GM23338 (cell line): ENCODE results near the gene SLC4A4. TPM values are rescaled to one million over a fixed set of nuclear protein-coding genes. Genes with fewer than 3 reads are reported as not detected.

Source experiments
- ATAC-seq: fragments of 200-7000 bp; cut with Tn5 transposase; 3 replicates; pipeline ENCODE4 v1.9.1; 2020
- DNase-seq: peaks from one replicate; pipeline ENCODE4 v3.0.0-alpha.2; 2015; ENCODE audit warnings: low spot score
- H2AFZ ChIP-seq: fragments of 200-600 bp; sonication (generic); 2 replicates; pipeline ENCODE4 v1.8.0; 2016; ENCODE audit warnings: antibody characterized with exemption, mild to moderate bottlenecking, moderate library complexity
- H3F3A ChIP-seq: fragments of 200-600 bp; sonication (generic); replicated peaks from 2 replicates; pipeline ENCODE4 v1.8.0; 2017; ENCODE audit warnings: antibody characterized with exemption, mixed run types, low read depth
- H3K27ac ChIP-seq: fragments of 200-600 bp; sonication (generic); 2 replicates; pipeline ENCODE4 v1.6.1; 2016; ENCODE audit warnings: low read depth
- H3K27me3 ChIP-seq: fragments of 200-600 bp; sonication (generic); 2 replicates; pipeline ENCODE4 v1.8.0; 2016; ENCODE audit warnings: mild to moderate bottlenecking, mixed run types, moderate library complexity; ENCODE audit not compliant: insufficient read depth
- H3K36me3 ChIP-seq: fragments of 200-600 bp; sonication (generic); 2 replicates; pipeline ENCODE4 v1.8.0; 2016; ENCODE audit warnings: mild to moderate bottlenecking; ENCODE audit not compliant: insufficient read depth
- H3K4me1 ChIP-seq: fragments of 200-600 bp; sonication (generic); 2 replicates; pipeline ENCODE4 v1.8.0; 2016; ENCODE audit warnings: mild to moderate bottlenecking, moderate library complexity; ENCODE audit not compliant: insufficient read depth
- H3K4me2 ChIP-seq: fragments of 200-600 bp; sonication (generic); 2 replicates; pipeline ENCODE4 v1.7.1; 2017; ENCODE audit warnings: mixed run types
- H3K4me3 ChIP-seq: fragments of 200-600 bp; sonication (generic); 2 replicates; pipeline ENCODE4 v1.6.1; 2016; ENCODE audit warnings: mixed run types
- H3K79me2 ChIP-seq: fragments of 200-600 bp; sonication (generic); replicated peaks from 2 replicates; pipeline ENCODE4 v1.8.0; 2017; ENCODE audit warnings: mild to moderate bottlenecking; ENCODE audit not compliant: insufficient read depth
- H3K9me2 ChIP-seq: fragments of 200-600 bp; sonication (generic); 2 replicates; pipeline ENCODE4 v1.8.0; 2017; ENCODE audit not compliant: insufficient read depth
- H4K20me1 ChIP-seq: fragments of 200-600 bp; sonication (generic); replicated peaks from 2 replicates; pipeline ENCODE4 v1.8.0; 2017; ENCODE audit warnings: mild to moderate bottlenecking; ENCODE audit not compliant: insufficient read depth
- H3K27ac Mint-ChIP-seq: 2 replicates; pipeline ENCODE4 v1.8.0; 2020; ENCODE audit warnings: inconsistent platforms, mild to moderate bottlenecking, moderate library complexity, mixed read lengths
- H3K27me3 Mint-ChIP-seq: 3 replicates; pipeline ENCODE4 v1.8.0; 2022; ENCODE audit warnings: low read depth, mild to moderate bottlenecking, moderate library complexity, mixed read lengths, inconsistent platforms; ENCODE audit not compliant: insufficient read depth, poor library complexity
- H3K36me3 Mint-ChIP-seq: 3 replicates; pipeline ENCODE4 v1.8.0; 2021; ENCODE audit warnings: low read depth, mild to moderate bottlenecking, inconsistent platforms, moderate library complexity, mixed read lengths
- H3K4me1 Mint-ChIP-seq: 3 replicates; pipeline ENCODE4 v1.8.0; 2020; ENCODE audit warnings: mild to moderate bottlenecking, inconsistent platforms, mixed read lengths
- H3K4me3 Mint-ChIP-seq: 3 replicates; pipeline ENCODE4 v1.8.0; 2021; ENCODE audit warnings: moderate library complexity, mild to moderate bottlenecking, inconsistent platforms, mixed read lengths
- H3K9me3 Mint-ChIP-seq: 3 replicates; pipeline ENCODE4 v1.8.0; 2020; ENCODE audit warnings: moderate library complexity, mild to moderate bottlenecking, inconsistent platforms, mixed read lengths
- CREB1 ChIP-seq: fragments of 250-450 bp; sonication (Bioruptor Pico); IDR thresholded peaks from 2 replicates; pipeline ENCODE4 v1.5.0; 2020; ENCODE audit warnings: low read depth, mild to moderate bottlenecking, moderate library complexity
- EZH2phosphoT487 ChIP-seq: fragments of 200-600 bp; sonication (generic); IDR thresholded peaks from one replicate; pipeline ENCODE4 v1.8.1; 2018; ENCODE audit warnings: antibody characterized with exemption; ENCODE audit not compliant: unreplicated experiment
- JUNB ChIP-seq: IDR thresholded peaks from one replicate; pipeline ENCODE4 v1.6.1; 2016; ENCODE audit warnings: antibody characterized with exemption; ENCODE audit not compliant: unreplicated experiment
- NANOG ChIP-seq: IDR thresholded peaks from 2 replicates; pipeline ENCODE4 v1.6.1; 2016; ENCODE audit warnings: antibody characterized with exemption, borderline replicate concordance
- POLR2AphosphoS5 ChIP-seq: IDR thresholded peaks from 2 replicates; pipeline ENCODE4 v1.6.1; 2016; ENCODE audit warnings: antibody characterized with exemption, low read depth
- STAT1 ChIP-seq: IDR thresholded peaks from one replicate; pipeline ENCODE4 v1.6.1; 2016; ENCODE audit warnings: antibody characterized with exemption; ENCODE audit not compliant: unreplicated experiment
- ZNF114 ChIP-seq: fragments of 250-450 bp; sonication (Bioruptor Pico); IDR thresholded peaks from 2 replicates; pipeline ENCODE4 v1.5.0; 2020; ENCODE audit warnings: mild to moderate bottlenecking, moderate library complexity
- ZNF331 ChIP-seq: fragments of 250-450 bp; sonication (Bioruptor Pico); IDR thresholded peaks from 2 replicates; pipeline ENCODE4 v1.5.0; 2020; ENCODE audit warnings: low read depth, mild to moderate bottlenecking, moderate library complexity
- polyA plus RNA-seq: library from polyadenylated mRNA; unstranded; fragments of >200 nt; fragmentation: Nextera tagmentation; extraction: Ambion mirVana; gene quantifications from 2 replicates; pipeline ENCODE4 v1.2.1, GENCODE V29; 2016
- total RNA-seq: library from RNA; depleted of rRNA; stranded (reverse); fragments of >200 nt; shearing (Covaris generic); gene quantifications from 2 replicates; pipeline ENCODE4 v1.2.3, GENCODE V29; 2014
- TF ChIP-seq, protein P1 (sequence below), 2 experiments: fragments of 200-600 bp in 1 of 2; sonication (generic) in 1 of 2; conservative IDR thresholded peaks; 2 replicates each; pipeline versions ENCODE4 v1.5.1 to v1.6.1; 2016 to 2017; ENCODE audit warnings: antibody characterized with exemption in 2 of 2, low read depth in 2 of 2, mild to moderate bottlenecking in 2 of 2, moderate library complexity in 1 of 2
- TF ChIP-seq, protein P2 (sequence below): IDR thresholded peaks from 2 replicates; pipeline ENCODE4 v1.6.1; 2016; ENCODE audit warnings: antibody characterized with exemption
- TF ChIP-seq, protein P3 (sequence below): fragments of 250-450 bp; sonication (Bioruptor Pico); IDR thresholded peaks from 2 replicates; pipeline ENCODE4 v1.5.0; 2020; ENCODE audit warnings: mild to moderate bottlenecking, moderate library complexity
- TF ChIP-seq, protein P4 (sequence below): IDR thresholded peaks from one replicate; pipeline ENCODE4 v1.6.1; 2018; ENCODE audit warnings: antibody characterized with exemption; ENCODE audit not compliant: unreplicated experiment

SLC4A4 gene
- total and polyA plus RNA-seq, 2 experiments from 2014 or later: 1.0 to 1.5 TPM

DNA sequence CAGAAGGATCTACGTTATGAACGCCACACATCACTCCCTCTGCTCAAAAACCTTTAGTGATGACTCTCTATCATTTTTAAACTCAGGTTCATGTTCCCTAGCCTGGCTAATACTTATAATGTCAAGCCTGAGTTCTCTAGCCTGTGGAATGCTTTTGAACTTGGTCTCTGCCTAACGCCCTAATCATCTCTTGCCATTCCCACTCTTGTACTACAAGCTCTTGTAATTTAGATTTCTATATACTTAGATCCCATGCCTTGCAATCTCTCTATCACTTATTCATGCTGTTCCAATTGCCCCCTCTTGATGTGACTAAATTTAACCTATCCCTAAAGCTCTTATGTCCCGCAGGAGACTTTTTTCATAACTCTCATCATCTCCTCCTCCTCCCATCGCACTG is 40.3 kb downstream of the SLC4A4 start:
- no peak overlapping the region for H3K4me3 ChIP-seq
- no peaks in the 10 kb centered on the region; the same call in 1 of the 2 replicates for H4K20me1 ChIP-seq
- no peak overlapping the region for H3K4me2 ChIP-seq
- H3K27me3 ChIP-seq: no peaks in the 10 kb centered on the region
- H3F3A ChIP-seq: no peaks in the 10 kb centered on the region
- Mint-ChIP-seq H3K4me3 (no peak overlapping the region), H3K27me3 (no peaks in the 10 kb centered on the region), H3K27ac (no peak overlapping the region), H3K4me1 (no peaks in the 10 kb centered on the region), H3K9me3 (no peaks in the 10 kb centered on the region), H3K36me3 (no peaks in the 10 kb centered on the region)
- no peaks in the 10 kb centered on the region for H3K79me2 ChIP-seq
- no peak overlapping the region for H2AFZ ChIP-seq
- no peak for TF ChIP-seq EZH2phosphoT487
- TF ChIP-seq STAT1: no peak
- no peak for TF ChIP-seq ZNF331 (CRISPR knock-in tag)
- TF ChIP-seq, protein P1, sequence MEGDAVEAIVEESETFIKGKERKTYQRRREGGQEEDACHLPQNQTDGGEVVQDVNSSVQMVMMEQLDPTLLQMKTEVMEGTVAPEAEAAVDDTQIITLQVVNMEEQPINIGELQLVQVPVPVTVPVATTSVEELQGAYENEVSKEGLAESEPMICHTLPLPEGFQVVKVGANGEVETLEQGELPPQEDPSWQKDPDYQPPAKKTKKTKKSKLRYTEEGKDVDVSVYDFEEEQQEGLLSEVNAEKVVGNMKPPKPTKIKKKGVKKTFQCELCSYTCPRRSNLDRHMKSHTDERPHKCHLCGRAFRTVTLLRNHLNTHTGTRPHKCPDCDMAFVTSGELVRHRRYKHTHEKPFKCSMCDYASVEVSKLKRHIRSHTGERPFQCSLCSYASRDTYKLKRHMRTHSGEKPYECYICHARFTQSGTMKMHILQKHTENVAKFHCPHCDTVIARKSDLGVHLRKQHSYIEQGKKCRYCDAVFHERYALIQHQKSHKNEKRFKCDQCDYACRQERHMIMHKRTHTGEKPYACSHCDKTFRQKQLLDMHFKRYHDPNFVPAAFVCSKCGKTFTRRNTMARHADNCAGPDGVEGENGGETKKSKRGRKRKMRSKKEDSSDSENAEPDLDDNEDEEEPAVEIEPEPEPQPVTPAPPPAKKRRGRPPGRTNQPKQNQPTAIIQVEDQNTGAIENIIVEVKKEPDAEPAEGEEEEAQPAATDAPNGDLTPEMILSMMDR (conservative IDR thresholded peaks at IDR 0.05; ENCODE audit: low read depth in 2 of 2): no peak
- no peak for TF ChIP-seq CREB1 (CRISPR knock-in tag)
- TF ChIP-seq NANOG: no peak
- TF ChIP-seq, protein P2, sequence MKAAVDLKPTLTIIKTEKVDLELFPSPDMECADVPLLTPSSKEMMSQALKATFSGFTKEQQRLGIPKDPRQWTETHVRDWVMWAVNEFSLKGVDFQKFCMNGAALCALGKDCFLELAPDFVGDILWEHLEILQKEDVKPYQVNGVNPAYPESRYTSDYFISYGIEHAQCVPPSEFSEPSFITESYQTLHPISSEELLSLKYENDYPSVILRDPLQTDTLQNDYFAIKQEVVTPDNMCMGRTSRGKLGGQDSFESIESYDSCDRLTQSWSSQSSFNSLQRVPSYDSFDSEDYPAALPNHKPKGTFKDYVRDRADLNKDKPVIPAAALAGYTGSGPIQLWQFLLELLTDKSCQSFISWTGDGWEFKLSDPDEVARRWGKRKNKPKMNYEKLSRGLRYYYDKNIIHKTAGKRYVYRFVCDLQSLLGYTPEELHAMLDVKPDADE: no peak
- TF ChIP-seq, protein P3, sequence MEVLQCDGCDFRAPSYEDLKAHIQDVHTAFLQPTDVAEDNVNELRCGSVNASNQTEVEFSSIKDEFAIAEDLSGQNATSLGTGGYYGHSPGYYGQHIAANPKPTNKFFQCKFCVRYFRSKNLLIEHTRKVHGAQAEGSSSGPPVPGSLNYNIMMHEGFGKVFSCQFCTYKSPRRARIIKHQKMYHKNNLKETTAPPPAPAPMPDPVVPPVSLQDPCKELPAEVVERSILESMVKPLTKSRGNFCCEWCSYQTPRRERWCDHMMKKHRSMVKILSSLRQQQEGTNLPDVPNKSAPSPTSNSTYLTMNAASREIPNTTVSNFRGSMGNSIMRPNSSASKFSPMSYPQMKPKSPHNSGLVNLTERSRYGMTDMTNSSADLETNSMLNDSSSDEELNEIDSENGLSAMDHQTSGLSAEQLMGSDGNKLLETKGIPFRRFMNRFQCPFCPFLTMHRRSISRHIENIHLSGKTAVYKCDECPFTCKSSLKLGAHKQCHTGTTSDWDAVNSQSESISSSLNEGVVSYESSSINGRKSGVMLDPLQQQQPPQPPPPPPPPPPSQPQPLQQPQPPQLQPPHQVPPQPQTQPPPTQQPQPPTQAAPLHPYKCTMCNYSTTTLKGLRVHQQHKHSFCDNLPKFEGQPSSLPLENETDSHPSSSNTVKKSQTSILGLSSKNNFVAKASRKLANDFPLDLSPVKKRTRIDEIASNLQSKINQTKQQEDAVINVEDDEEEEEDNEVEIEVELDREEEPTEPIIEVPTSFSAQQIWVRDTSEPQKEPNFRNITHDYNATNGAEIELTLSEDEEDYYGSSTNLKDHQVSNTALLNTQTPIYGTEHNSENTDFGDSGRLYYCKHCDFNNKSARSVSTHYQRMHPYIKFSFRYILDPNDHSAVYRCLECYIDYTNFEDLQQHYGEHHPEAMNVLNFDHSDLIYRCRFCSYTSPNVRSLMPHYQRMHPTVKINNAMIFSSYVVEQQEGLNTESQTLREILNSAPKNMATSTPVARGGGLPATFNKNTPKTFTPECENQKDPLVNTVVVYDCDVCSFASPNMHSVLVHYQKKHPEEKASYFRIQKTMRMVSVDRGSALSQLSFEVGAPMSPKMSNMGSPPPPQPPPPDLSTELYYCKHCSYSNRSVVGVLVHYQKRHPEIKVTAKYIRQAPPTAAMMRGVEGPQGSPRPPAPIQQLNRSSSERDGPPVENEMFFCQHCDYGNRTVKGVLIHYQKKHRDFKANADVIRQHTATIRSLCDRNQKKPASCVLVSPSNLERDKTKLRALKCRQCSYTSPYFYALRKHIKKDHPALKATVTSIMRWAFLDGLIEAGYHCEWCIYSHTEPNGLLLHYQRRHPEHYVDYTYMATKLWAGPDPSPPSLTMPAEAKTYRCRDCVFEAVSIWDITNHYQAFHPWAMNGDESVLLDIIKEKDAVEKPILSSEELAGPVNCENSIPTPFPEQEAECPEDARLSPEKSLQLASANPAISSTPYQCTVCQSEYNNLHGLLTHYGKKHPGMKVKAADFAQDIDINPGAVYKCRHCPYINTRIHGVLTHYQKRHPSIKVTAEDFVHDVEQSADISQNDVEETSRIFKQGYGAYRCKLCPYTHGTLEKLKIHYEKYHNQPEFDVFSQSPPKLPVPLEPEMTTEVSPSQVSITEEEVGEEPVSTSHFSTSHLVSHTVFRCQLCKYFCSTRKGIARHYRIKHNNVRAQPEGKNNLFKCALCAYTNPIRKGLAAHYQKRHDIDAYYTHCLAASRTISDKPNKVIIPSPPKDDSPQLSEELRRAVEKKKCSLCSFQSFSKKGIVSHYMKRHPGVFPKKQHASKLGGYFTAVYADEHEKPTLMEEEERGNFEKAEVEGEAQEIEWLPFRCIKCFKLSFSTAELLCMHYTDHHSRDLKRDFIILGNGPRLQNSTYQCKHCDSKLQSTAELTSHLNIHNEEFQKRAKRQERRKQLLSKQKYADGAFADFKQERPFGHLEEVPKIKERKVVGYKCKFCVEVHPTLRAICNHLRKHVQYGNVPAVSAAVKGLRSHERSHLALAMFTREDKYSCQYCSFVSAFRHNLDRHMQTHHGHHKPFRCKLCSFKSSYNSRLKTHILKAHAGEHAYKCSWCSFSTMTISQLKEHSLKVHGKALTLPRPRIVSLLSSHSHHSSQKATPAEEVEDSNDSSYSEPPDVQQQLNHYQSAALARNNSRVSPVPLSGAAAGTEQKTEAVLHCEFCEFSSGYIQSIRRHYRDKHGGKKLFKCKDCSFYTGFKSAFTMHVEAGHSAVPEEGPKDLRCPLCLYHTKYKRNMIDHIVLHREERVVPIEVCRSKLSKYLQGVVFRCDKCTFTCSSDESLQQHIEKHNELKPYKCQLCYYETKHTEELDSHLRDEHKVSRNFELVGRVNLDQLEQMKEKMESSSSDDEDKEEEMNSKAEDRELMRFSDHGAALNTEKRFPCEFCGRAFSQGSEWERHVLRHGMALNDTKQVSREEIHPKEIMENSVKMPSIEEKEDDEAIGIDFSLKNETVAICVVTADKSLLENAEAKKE (CRISPR knock-in tag): no peak
- TF ChIP-seq ZNF114 (CRISPR knock-in tag): no peak
- TF ChIP-seq POLR2AphosphoS5: no peak
- TF ChIP-seq, protein P4, sequence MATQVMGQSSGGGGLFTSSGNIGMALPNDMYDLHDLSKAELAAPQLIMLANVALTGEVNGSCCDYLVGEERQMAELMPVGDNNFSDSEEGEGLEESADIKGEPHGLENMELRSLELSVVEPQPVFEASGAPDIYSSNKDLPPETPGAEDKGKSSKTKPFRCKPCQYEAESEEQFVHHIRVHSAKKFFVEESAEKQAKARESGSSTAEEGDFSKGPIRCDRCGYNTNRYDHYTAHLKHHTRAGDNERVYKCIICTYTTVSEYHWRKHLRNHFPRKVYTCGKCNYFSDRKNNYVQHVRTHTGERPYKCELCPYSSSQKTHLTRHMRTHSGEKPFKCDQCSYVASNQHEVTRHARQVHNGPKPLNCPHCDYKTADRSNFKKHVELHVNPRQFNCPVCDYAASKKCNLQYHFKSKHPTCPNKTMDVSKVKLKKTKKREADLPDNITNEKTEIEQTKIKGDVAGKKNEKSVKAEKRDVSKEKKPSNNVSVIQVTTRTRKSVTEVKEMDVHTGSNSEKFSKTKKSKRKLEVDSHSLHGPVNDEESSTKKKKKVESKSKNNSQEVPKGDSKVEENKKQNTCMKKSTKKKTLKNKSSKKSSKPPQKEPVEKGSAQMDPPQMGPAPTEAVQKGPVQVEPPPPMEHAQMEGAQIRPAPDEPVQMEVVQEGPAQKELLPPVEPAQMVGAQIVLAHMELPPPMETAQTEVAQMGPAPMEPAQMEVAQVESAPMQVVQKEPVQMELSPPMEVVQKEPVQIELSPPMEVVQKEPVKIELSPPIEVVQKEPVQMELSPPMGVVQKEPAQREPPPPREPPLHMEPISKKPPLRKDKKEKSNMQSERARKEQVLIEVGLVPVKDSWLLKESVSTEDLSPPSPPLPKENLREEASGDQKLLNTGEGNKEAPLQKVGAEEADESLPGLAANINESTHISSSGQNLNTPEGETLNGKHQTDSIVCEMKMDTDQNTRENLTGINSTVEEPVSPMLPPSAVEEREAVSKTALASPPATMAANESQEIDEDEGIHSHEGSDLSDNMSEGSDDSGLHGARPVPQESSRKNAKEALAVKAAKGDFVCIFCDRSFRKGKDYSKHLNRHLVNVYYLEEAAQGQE: no peak
- no peak for TF ChIP-seq JUNB
- DNase-seq (no peak), ATAC-seq (no peak)
- no peaks in the 10 kb centered on the region; the same call in 1 of the 2 replicates for H3K36me3 ChIP-seq
- H3K4me1 ChIP-seq: no peaks in the 10 kb centered on the region
- H3K27ac ChIP-seq: no peak overlapping the region
- H3K9me2 ChIP-seq: peaks cover 7% of the 10 kb centered on the region
